Keratinocyte (primary cell): ENCODE results near the gene TNK1. TPM values are rescaled to one million over a fixed set of nuclear protein-coding genes. Genes with fewer than 3 reads are reported as not detected.

Source experiments
- DNase-seq: peaks from one replicate; pipeline ENCODE4 v3.0.0-alpha.2; 2011; ENCODE audit warnings: low read depth, missing footprints, low spot score
- FAIRE-seq: peaks from 2 replicates; lab custom pipeline; 2011; peaks lifted over from hg19 to GRCh38; lab: Jason Lieb, UNC
- H2AFZ ChIP-seq: 2 replicates; pipeline ENCODE4 v1.6.0; 2012; ENCODE audit warnings: low read length, control low read depth, inconsistent platforms; ENCODE audit not compliant: control insufficient read depth
- H3K27ac ChIP-seq: 2 replicates; pipeline ENCODE4 v1.5.1; 2011; ENCODE audit warnings: low read length; ENCODE audit not compliant: control insufficient read depth, insufficient read depth
- H3K27me3 ChIP-seq: 3 replicates; pipeline ENCODE4 v1.6.0; 2011; ENCODE audit warnings: low read length; ENCODE audit not compliant: control insufficient read depth, insufficient read depth; ENCODE audit errors: extremely low read depth
- H3K36me3 ChIP-seq, 2 experiments: 2 replicates in 1 of 2; 3 replicates in 1 of 2; pipeline ENCODE4 v1.5.1; 2011; ENCODE audit warnings: low read length in 2 of 2, mild to moderate bottlenecking in 1 of 2; ENCODE audit not compliant: control insufficient read depth in 2 of 2, insufficient read depth in 2 of 2; ENCODE audit errors: extremely low read depth in 1 of 2
- H3K4me1 ChIP-seq: 3 replicates; pipeline ENCODE4 v1.5.1; 2011; ENCODE audit warnings: low read length; ENCODE audit not compliant: control insufficient read depth, insufficient read depth; ENCODE audit errors: extremely low read depth
- H3K4me2 ChIP-seq: 3 replicates; pipeline ENCODE4 v1.6.0; 2011; ENCODE audit warnings: low read depth, low read length; ENCODE audit not compliant: control insufficient read depth, insufficient read depth; ENCODE audit errors: extremely low read depth
- H3K4me3 ChIP-seq, 3 experiments: fragments of 200-600 bp in 1 of 3; sonication (generic) in 1 of 3; 2 replicates in 2 of 3; 3 replicates in 1 of 3; pipeline ENCODE4 v1.5.1; 2011 to 2016; ENCODE audit warnings: low read length in 3 of 3, mild to moderate bottlenecking in 3 of 3, control low read depth in 2 of 3, inconsistent platforms in 1 of 3, low read depth in 1 of 3, mixed read lengths in 1 of 3, mixed run types in 1 of 3, moderate library complexity in 1 of 3; ENCODE audit not compliant: control insufficient read depth in 2 of 3, insufficient read depth in 2 of 3; ENCODE audit errors: extremely low read depth in 1 of 3
- H3K79me2 ChIP-seq: 2 replicates; pipeline ENCODE4 v1.6.0; 2012; ENCODE audit warnings: low read length; ENCODE audit not compliant: control insufficient read depth, insufficient read depth
- H3K9ac ChIP-seq: 3 replicates; pipeline ENCODE4 v1.6.0; 2011; ENCODE audit warnings: low read length; ENCODE audit not compliant: control insufficient read depth, insufficient read depth; ENCODE audit errors: extremely low read depth
- H3K9me1 ChIP-seq: 3 replicates; pipeline ENCODE4 v1.6.0; 2011; ENCODE audit warnings: low read length; ENCODE audit not compliant: control insufficient read depth, insufficient read depth; ENCODE audit errors: extremely low read depth
- H3K9me3 ChIP-seq: 2 replicates; pipeline ENCODE4 v1.5.1; 2012; ENCODE audit warnings: low read depth, low read length; ENCODE audit not compliant: control insufficient read depth
- H4K20me1 ChIP-seq: 3 replicates; pipeline ENCODE4 v1.6.0; 2011; ENCODE audit warnings: low read length; ENCODE audit not compliant: control insufficient read depth, insufficient read depth; ENCODE audit errors: extremely low read depth
- EZH2 ChIP-seq: IDR thresholded peaks from one replicate; pipeline ENCODE4 v1.6.1; 2012; ENCODE audit warnings: inconsistent platforms, mild to moderate bottlenecking, low read length, moderate library complexity
- dilution Hi-C: fragments of 300-500 bp; cut with MboI; formaldehyde crosslinking; loops from one replicate; pipeline ENCODE4 v1.7.0; 2020; ENCODE audit warnings: low sequenced_read_pairs; ENCODE audit not compliant: extremely low pct_ligation_motif_present
- polyA plus RNA-seq, 5 experiments: library from polyadenylated mRNA; depleted of rRNA in 3 of 5; stranded (reverse) in 3 of 5; stranded (forward) in 1 of 5; unstranded in 1 of 5; fragments of >200 nt; gene quantifications; 1 replicate in 1 of 5; 2 replicates in 3 of 5; 3 replicates in 1 of 5; pipeline versions ENCODE4 v1.2.1 to v1.2.3, GENCODE V29; 2011 to 2012; ENCODE audit warnings: missing spikeins in 2 of 5, low read depth in 1 of 5, low replicate concordance in 1 of 5
- TF ChIP-seq, protein P1 (sequence below), 3 experiments: IDR thresholded peaks in 1 of 3; conservative IDR thresholded peaks in 1 of 3; optimal IDR thresholded peaks in 1 of 3; 2 replicates in 2 of 3; 3 replicates in 1 of 3; pipeline versions ENCODE3 to v1.5.1; 2011; ENCODE audit warnings: low read length in 3 of 3, mild to moderate bottlenecking in 3 of 3, moderate library complexity in 2 of 3, control low read depth in 1 of 3, inconsistent platforms in 1 of 3; ENCODE audit not compliant: insufficient read depth in 2 of 3; ENCODE audit errors: extremely low read depth in 1 of 3

TNK1 gene
- polyA plus RNA-seq, 1 donor (not counting 4 experiments of a cell fraction or from before 2014, with no cell fraction given), result 10.6 TPM

DNA sequence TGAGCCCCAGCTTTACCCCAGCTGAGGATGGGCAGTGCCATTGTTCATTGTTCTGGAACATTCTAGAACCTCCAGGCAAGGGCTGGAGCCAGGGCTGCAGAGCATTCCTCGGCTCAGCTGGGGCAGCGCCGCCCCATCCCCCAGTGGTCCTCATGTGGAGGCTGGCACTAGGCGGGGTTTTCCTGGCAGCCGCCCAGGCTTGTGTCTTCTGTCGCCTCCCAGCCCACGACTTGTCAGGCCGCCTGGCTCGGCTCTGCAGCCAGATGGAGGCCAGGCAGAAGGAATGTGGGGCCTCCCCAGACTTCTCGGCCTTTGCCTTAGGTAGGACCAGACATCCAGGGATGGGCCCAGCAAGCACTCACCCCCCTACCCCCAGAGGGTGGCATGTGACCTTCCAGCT, 25.8 kb upstream of the TNK1 start, which contains the start of gene TMEM95:
Gene TMEM95 (plus strand): TSS at position 104 of the 400 bp plus-strand sequence. CDS start 49 bp downstream, at position 153.
- no peak for FAIRE-seq
- Histone ChIP-seq H3K9ac (peak within 1 kb of the TSS; percentile 69), H3K27ac (peak within 1 kb of the TSS; percentile 88), H3K4me1 (peaks cover 36% of the 10 kb centered on the region), H3K4me3 (peak within 1 kb of the TSS; percentile 45 to 58 (median 54)), H3K27me3 (no peaks in the 10 kb centered on the region), H4K20me1 (no peaks in the 10 kb centered on the region), H2AFZ (no peak within 1 kb of the TSS), H3K9me1 (no peaks in the 10 kb centered on the region), H3K36me3 (no peaks in the 10 kb centered on the region), H3K4me2 (peak within 1 kb of the TSS; percentile 95), H3K79me2 (peaks cover 23% of the 10 kb centered on the region), H3K9me3 (no peaks in the 10 kb centered on the region)
- TF ChIP-seq, protein P1, sequence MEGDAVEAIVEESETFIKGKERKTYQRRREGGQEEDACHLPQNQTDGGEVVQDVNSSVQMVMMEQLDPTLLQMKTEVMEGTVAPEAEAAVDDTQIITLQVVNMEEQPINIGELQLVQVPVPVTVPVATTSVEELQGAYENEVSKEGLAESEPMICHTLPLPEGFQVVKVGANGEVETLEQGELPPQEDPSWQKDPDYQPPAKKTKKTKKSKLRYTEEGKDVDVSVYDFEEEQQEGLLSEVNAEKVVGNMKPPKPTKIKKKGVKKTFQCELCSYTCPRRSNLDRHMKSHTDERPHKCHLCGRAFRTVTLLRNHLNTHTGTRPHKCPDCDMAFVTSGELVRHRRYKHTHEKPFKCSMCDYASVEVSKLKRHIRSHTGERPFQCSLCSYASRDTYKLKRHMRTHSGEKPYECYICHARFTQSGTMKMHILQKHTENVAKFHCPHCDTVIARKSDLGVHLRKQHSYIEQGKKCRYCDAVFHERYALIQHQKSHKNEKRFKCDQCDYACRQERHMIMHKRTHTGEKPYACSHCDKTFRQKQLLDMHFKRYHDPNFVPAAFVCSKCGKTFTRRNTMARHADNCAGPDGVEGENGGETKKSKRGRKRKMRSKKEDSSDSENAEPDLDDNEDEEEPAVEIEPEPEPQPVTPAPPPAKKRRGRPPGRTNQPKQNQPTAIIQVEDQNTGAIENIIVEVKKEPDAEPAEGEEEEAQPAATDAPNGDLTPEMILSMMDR (optimal IDR thresholded peaks at IDR 0.05 in 1 of 3, IDR thresholded peaks at IDR 0.05 in 1 of 3, conservative IDR thresholded peaks at IDR 0.05 in 1 of 3; ENCODE audit: extremely low read depth in 1 of 3, insufficient read depth in 2 of 3, low read length in 3 of 3), result no peak
- no peak for TF ChIP-seq EZH2
- dilution Hi-C loops, result no loop called here
- DNase-seq, result no peak

DNA sequence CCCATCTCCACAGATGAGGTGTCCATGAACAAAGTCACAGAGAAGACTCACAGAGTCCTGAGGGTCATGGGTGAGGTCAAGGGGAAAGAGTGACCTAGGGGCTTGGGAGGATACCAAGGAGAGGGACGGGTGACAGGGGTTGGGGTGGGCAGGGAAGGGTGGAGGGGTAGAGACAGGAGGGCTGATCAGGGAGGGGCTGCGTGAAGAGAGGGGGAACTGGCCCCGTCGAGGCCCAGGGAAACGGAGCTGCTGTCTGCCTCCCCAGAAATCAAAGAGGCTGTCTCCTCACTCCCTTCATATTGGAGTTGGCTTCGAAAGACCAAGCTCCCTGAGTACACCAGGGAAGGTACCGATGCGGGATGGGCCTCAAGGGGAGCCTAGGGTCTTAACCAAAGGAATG, 25.3 kb upstream of the TNK1 start:
- FAIRE-seq, result peak; percentile 39
- H3K4me1 ChIP-seq, result peaks cover 36% of the 10 kb centered on the region
- no peaks in the 10 kb centered on the region for H3K27me3 ChIP-seq
- H3K4me3 ChIP-seq, result no peak overlapping the region
- no peaks in the 10 kb centered on the region for H3K36me3 ChIP-seq
- dilution Hi-C loops, result no loop called here
- TF ChIP-seq, protein P1 (optimal IDR thresholded peaks at IDR 0.05 in 1 of 3, IDR thresholded peaks at IDR 0.05 in 1 of 3, conservative IDR thresholded peaks at IDR 0.05 in 1 of 3; ENCODE audit: extremely low read depth in 1 of 3, insufficient read depth in 2 of 3, low read length in 3 of 3), result no peak
- no peak for TF ChIP-seq EZH2
- no peak overlapping the region for H3K4me2 ChIP-seq
- no peaks in the 10 kb centered on the region for H3K9me3 ChIP-seq
- H3K27ac ChIP-seq, result peak overlapping the region; percentile 51
- no peaks in the 10 kb centered on the region for H4K20me1 ChIP-seq
- peaks cover 23% of the 10 kb centered on the region for H3K79me2 ChIP-seq
- H3K9ac ChIP-seq, result no peak overlapping the region
- no peak overlapping the region for H2AFZ ChIP-seq
- no peak for DNase-seq
- no peaks in the 10 kb centered on the region for H3K9me1 ChIP-seq
